NB4 (cell line): ENCODE data around the gene NEMP1.

Experiments used
- CTCF ChIP-seq: IDR thresholded peaks from one replicate; pipeline ENCODE4 v1.5.1; 2012; ENCODE audit warnings: low read depth, low read length
- MAX ChIP-seq: IDR thresholded peaks from 2 replicates; pipeline ENCODE4 v1.6.1; 2011; ENCODE audit warnings: low read depth, low read length
- POLR2A ChIP-seq: IDR thresholded peaks from 2 replicates; pipeline ENCODE4 v1.6.1; 2011; ENCODE audit warnings: mild to moderate bottlenecking; ENCODE audit not compliant: insufficient read length; ENCODE audit errors: extremely low read depth

- TF ChIP-seq POLR2A: no peak
- TF ChIP-seq MAX: no peak
- TF ChIP-seq CTCF: no peak
Observed at GRCh38 chr12:57042695-57043094, 35.9 kb downstream of the NEMP1 start.
